HepG2 (cell line): ENCODE measurements around the gene CSKMT. TPM values are rescaled to one million over a fixed set of nuclear protein-coding genes. Genes with fewer than 3 reads are reported as not detected.

Source experiments
- ATF6 ChIP-seq: sonication (generic); formaldehyde crosslinking; conservative IDR thresholded peaks from 2 replicates; pipeline ENCODE4 v1.4.0; 2020; ENCODE audit warnings: missing genetic modification reagents
- ATF7 ChIP-seq, 2 experiments: fragments of 450-650 bp in 1 of 2; sonication (generic) in 1 of 2; formaldehyde crosslinking in 1 of 2; IDR thresholded peaks; 2 replicates each; pipeline versions ENCODE4 v1.4.0 to v1.6.1; 2016 to 2020; ENCODE audit warnings: antibody characterized with exemption in 1 of 2, mild to moderate bottlenecking in 1 of 2, missing genetic modification reagents in 1 of 2
- GABPB1 ChIP-seq: IDR thresholded peaks from 2 replicates; pipeline ENCODE4 v1.6.1; 2016; ENCODE audit warnings: mild to moderate bottlenecking, missing genetic modification reagents, moderate library complexity, missing compliant biosample characterization
- GFI1 ChIP-seq: sonication (generic); formaldehyde crosslinking; IDR thresholded peaks from 2 replicates; pipeline ENCODE4 v1.5.0; 2020; ENCODE audit warnings: missing genetic modification reagents, mild to moderate bottlenecking, borderline replicate concordance
- GZF1 ChIP-seq: sonication (generic); formaldehyde crosslinking; IDR thresholded peaks from 2 replicates; pipeline ENCODE4 v1.5.1; 2020; ENCODE audit warnings: mild to moderate bottlenecking, missing genetic modification reagents
- HNRNPH1 ChIP-seq: fragments of 200-400 bp; formaldehyde crosslinking; optimal IDR thresholded peaks from 2 replicates; pipeline ENCODE3; 2017; ENCODE audit warnings: mild to moderate bottlenecking, low read depth, low read length
- HOXA9 ChIP-seq: sonication (generic); formaldehyde crosslinking; IDR thresholded peaks from 2 replicates; pipeline ENCODE4 v1.8.1; 2022; ENCODE audit warnings: missing genetic modification reagents, mild to moderate bottlenecking, moderate library complexity, borderline replicate concordance
- KAT2B ChIP-seq: fragments of 150-350 bp; IDR thresholded peaks from 2 replicates; pipeline ENCODE4 v1.6.1; 2014; ENCODE audit warnings: low read depth, low read length, borderline replicate concordance
- KDM5A ChIP-seq: fragments of 200-600 bp; sonication (generic); IDR thresholded peaks from 2 replicates; pipeline ENCODE4 v1.7.0; 2018; ENCODE audit warnings: antibody characterized with exemption, mild to moderate bottlenecking, low read length, borderline replicate concordance
- KDM6A ChIP-seq: IDR thresholded peaks from 2 replicates; pipeline ENCODE4 v1.6.1; 2016; ENCODE audit warnings: low read depth
- NFE2L1 ChIP-seq: sonication (generic); formaldehyde crosslinking; IDR thresholded peaks from 2 replicates; pipeline ENCODE4 v1.4.0; 2020; ENCODE audit warnings: missing genetic modification reagents, mild to moderate bottlenecking, borderline replicate concordance
- PCBP2 ChIP-seq: fragments of 200-400 bp; formaldehyde crosslinking; optimal IDR thresholded peaks from 2 replicates; pipeline ENCODE3; 2018; ENCODE audit warnings: low read length, low read depth; ENCODE audit not compliant: poor library complexity, severe bottlenecking
- PLRG1 ChIP-seq: fragments of 450-650 bp; conservative IDR thresholded peaks from 2 replicates; pipeline ENCODE4 v1.6.1; 2016
- RBFOX2 ChIP-seq: fragments of 200-400 bp; formaldehyde crosslinking; IDR thresholded peaks from 2 replicates; pipeline ENCODE4 v1.6.1; 2017; ENCODE audit warnings: low read depth, mild to moderate bottlenecking, low read length
- RELA ChIP-seq: sonication (generic); formaldehyde crosslinking; IDR thresholded peaks from 2 replicates; pipeline ENCODE4 v1.4.0; 2020; ENCODE audit warnings: missing genetic modification reagents
- RFX1 ChIP-seq: fragments of 450-650 bp; IDR thresholded peaks from 2 replicates; pipeline ENCODE4 v1.6.1; 2017
- TRAFD1 ChIP-seq: sonication (generic); formaldehyde crosslinking; IDR thresholded peaks from 2 replicates; pipeline ENCODE4 v1.5.1; 2020; ENCODE audit warnings: missing genetic modification reagents, mild to moderate bottlenecking, borderline replicate concordance
- ZBTB46 ChIP-seq: sonication (generic); formaldehyde crosslinking; IDR thresholded peaks from 2 replicates; pipeline ENCODE4 v1.4.0; 2020; ENCODE audit warnings: mild to moderate bottlenecking, missing genetic modification reagents, borderline replicate concordance
- ZBTB7A ChIP-seq: sonication (generic); formaldehyde crosslinking; IDR thresholded peaks from 2 replicates; pipeline ENCODE4 v1.8.0; 2022; ENCODE audit warnings: mild to moderate bottlenecking, missing genetic modification reagents
- ZBTB8A ChIP-seq: sonication (generic); formaldehyde crosslinking; IDR thresholded peaks from 2 replicates; pipeline ENCODE4 v1.4.0; 2020; ENCODE audit warnings: mild to moderate bottlenecking, low read depth, missing genetic modification reagents, borderline replicate concordance
- ZNF580 ChIP-seq: IDR thresholded peaks from 2 replicates; pipeline ENCODE4 v1.6.1; 2016; ENCODE audit warnings: low read depth, borderline replicate concordance
- ZNF598 ChIP-seq: sonication (generic); formaldehyde crosslinking; IDR thresholded peaks from 2 replicates; pipeline ENCODE4 v1.5.1; 2020; ENCODE audit warnings: mild to moderate bottlenecking, missing genetic modification reagents, borderline replicate concordance
- ZNF670 ChIP-seq: sonication (generic); formaldehyde crosslinking; IDR thresholded peaks from 2 replicates; pipeline ENCODE4 v1.8.0; 2022; ENCODE audit warnings: mild to moderate bottlenecking, missing genetic modification reagents, borderline replicate concordance
- ZNF747 ChIP-seq: sonication (generic); formaldehyde crosslinking; IDR thresholded peaks from 2 replicates; pipeline ENCODE4 v1.8.1; 2023; ENCODE audit warnings: missing genetic modification reagents, mild to moderate bottlenecking, borderline replicate concordance
- ZSCAN12 ChIP-seq: sonication (generic); formaldehyde crosslinking; IDR thresholded peaks from 2 replicates; pipeline ENCODE4 v1.9.0; 2021; ENCODE audit warnings: mild to moderate bottlenecking, missing genetic modification reagents
- ZSCAN22 ChIP-seq: sonication (generic); formaldehyde crosslinking; IDR thresholded peaks from 2 replicates; pipeline ENCODE4 v1.4.0; 2020; ENCODE audit warnings: mild to moderate bottlenecking, missing genetic modification reagents
- polyA plus RNA-seq, 8 experiments: library from polyadenylated mRNA; depleted of rRNA in 3 of 8; stranded (reverse) in 7 of 8; unstranded in 1 of 8; fragments of >200 nt; fragmentation: Illumina TruSeq in 4 of 8; extraction: Trizol in 4 of 8; gene quantifications; 2 replicates each; pipeline versions ENCODE4 v1.2.1 to v1.2.3, GENCODE V29; 2011 to 2016; ENCODE audit warnings: low read depth in 4 of 8, missing spikeins in 1 of 8, mixed read lengths in 1 of 8; ENCODE audit not compliant: insufficient read depth in 1 of 8
- total RNA-seq, 5 experiments: library from RNA; depleted of rRNA; stranded (reverse); fragments of >200 nt; fragmentation: Illumina TruSeq; extraction: Trizol; gene quantifications; 2 replicates each; pipeline ENCODE4 v1.2.3, GENCODE V29; 2016; ENCODE audit warnings: low read depth in 1 of 5

Gene CSKMT
- total and polyA plus RNA-seq, 2 of the 13 experiments (the other 11 are each of a cell fraction or from before 2014, with no cell fraction given): 7.6 to 31.8 TPM

GRCh38 chr11:62665075-62665598, at the start of gene CSKMT, which contains the start of gene C11orf98 (continued):
- TF ChIP-seq PCBP2: peak; percentile 74
- no peak for TF ChIP-seq ZBTB8A (CRISPR knock-in tag)
- no peak for TF ChIP-seq ZBTB7A
- no peak for TF ChIP-seq ZNF747 (CRISPR knock-in tag)
- TF ChIP-seq ATF7 (IDR thresholded peaks at IDR 0.05): no peak
- no peak for TF ChIP-seq ATF7 (CRISPR knock-in tag; IDR thresholded peaks at IDR 0.05)
- no peak; the same call in 1 of the 2 replicates for TF ChIP-seq GZF1 (CRISPR knock-in tag)
- TF ChIP-seq HOXA9 (CRISPR knock-in tag): no peak
- no peak for TF ChIP-seq TRAFD1
- peak; percentile 92; the same call in 1 of the 2 replicates for TF ChIP-seq ATF6
- TF ChIP-seq ZBTB46: no peak
- TF ChIP-seq RBFOX2: peak; percentile 99
- no peak for TF ChIP-seq NFE2L1 (CRISPR knock-in tag)
- no peak for TF ChIP-seq KDM6A (CRISPR knock-in tag)
- TF ChIP-seq KAT2B: no peak
- TF ChIP-seq KDM5A: peak; percentile 4; the same call in 1 of the 2 replicates
- TF ChIP-seq RELA (CRISPR knock-in tag): peak; percentile 55; the same call in 1 of the 2 replicates
- TF ChIP-seq ZNF580 (CRISPR knock-in tag): no peak
- TF ChIP-seq ZNF598: peak; percentile 59; the same call in 1 of the 2 replicates
- TF ChIP-seq HNRNPH1: peak; percentile 99
- peak; percentile 71; the same call in 1 of the 2 replicates for TF ChIP-seq GFI1
- peak; percentile 91 for TF ChIP-seq GABPB1 (CRISPR knock-in tag)
- no peak for TF ChIP-seq ZSCAN22
- no peak for TF ChIP-seq ZNF670 (CRISPR knock-in tag)
- no peak for TF ChIP-seq ZSCAN12 (CRISPR knock-in tag)
- no peak for TF ChIP-seq PLRG1
- TF ChIP-seq RFX1: no peak
